Activated CD4-positive, alpha-beta T cell treated with anti-CD3 and anti-CD28 coated beads, Interleukin-2, amount 10 ng/mL, durations not matched to agents 24 days and 14 days (primary cell): ENCODE measurements around the gene PALD1. TPM values are rescaled to one million over a fixed set of nuclear protein-coding genes. Genes with fewer than 3 reads are reported as not detected.

ENCODE experiments used
- DNase-seq: peaks from one replicate; pipeline ENCODE4 v3.0.0; 2022
- H3K27ac Mint-ChIP-seq: one replicate; pipeline ENCODE4 v1.8.0; 2022; ENCODE audit warnings: mild to moderate bottlenecking, mixed read lengths
- H3K27me3 Mint-ChIP-seq: one replicate; pipeline ENCODE4 v1.8.0; 2022; ENCODE audit warnings: mixed read lengths
- H3K36me3 Mint-ChIP-seq: one replicate; pipeline ENCODE4 v1.8.0; 2022; ENCODE audit warnings: low read depth, mild to moderate bottlenecking, mixed read lengths
- H3K4me1 Mint-ChIP-seq: one replicate; pipeline ENCODE4 v1.8.0; 2021; ENCODE audit warnings: mixed read lengths
- H3K4me3 Mint-ChIP-seq: one replicate; pipeline ENCODE4 v1.8.0; 2022; ENCODE audit warnings: mild to moderate bottlenecking, moderate library complexity, mixed read lengths
- H3K9me3 Mint-ChIP-seq: one replicate; pipeline ENCODE4 v1.8.0; 2021; ENCODE audit warnings: mixed read lengths
- intact Hi-C: fragments of 100-400 bp; cut with micrococcal nuclease; formaldehyde crosslinking; loops from one replicate; pipeline ENCODE4 v1.15.1; 2023
- total RNA-seq: library from RNA; stranded (reverse); gene quantifications from 2 replicates; pipeline ENCODE4 v1.2.3, GENCODE V29; 2022

PALD1 gene
- total RNA-seq, 1 donor from 2014 or later, result 1.9 TPM

DNA sequence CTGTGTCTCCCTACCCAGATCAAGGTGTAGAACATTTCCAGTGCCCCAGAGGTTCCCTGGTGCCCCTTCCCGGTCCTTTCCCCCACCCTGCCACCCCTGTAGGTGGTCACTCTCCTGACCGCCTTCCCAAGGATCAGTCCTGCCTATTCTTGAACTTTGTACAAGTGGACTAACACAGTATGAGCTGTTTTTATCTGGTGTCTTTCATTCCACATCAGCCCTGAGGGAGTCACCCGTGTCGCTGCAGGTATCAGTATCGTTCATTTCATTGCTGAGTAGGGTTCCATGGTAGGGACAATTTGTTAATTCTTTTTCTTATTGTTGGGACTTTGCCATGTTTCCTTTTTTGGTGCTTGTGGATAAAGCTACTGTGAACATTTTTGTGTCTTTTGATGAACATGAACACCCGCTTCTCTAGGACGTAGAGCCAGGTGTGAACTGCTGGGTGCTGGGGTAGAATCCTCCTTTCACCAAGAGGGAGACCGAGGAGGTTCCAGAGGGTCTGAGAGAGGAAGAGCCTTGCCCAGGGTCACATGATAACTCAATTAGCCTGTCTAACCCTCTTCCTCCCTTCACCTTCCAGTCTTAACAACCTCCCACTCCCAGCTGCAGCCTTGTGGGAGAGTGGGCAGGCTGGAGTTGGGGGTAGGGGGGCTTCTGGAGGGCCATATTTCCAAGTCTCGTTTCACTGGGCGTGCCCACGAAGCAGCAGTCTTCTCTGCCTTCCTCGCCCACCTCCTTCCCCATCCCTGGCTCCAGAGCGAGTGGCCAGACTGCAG lies 18.0 kb downstream of the PALD1 start:
- Mint-ChIP-seq H3K27ac (no peak overlapping the region), H3K4me3 (no peak overlapping the region), H3K4me1 (peaks cover 29% of the 10 kb centered on the region)

DNA sequence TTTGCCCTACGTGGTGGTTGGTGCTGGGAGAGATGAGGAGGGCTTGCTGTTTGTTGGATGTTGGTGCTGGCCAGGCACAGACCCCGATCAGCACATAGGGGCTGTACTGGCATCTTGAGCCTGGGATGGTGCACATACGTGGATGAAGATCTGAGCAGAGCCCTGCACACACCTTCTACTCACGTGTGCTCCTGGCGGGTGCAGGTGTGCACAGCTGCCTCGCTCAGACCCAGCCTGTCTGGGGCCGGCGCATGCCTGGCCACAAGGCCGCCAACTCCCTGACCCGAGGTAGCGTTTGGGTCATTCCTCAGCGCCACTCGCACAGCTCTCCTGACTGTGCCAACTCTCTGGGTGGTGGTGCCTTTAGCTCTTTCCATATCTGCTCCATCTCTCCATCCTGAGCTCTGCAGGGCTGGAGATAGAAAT lies 18.6 kb downstream of the PALD1 start:
- DNase-seq, result no peak
- H3K36me3 Mint-ChIP-seq, result no peaks in the 10 kb centered on the region
- H3K9me3 Mint-ChIP-seq, result no peaks in the 10 kb centered on the region
- peaks cover 15% of the 10 kb centered on the region for H3K27me3 Mint-ChIP-seq
- intact Hi-C loops, result no loop called here
- H3K27ac Mint-ChIP-seq, result no peak overlapping the region
- peaks cover 29% of the 10 kb centered on the region for H3K4me1 Mint-ChIP-seq
- no peak overlapping the region for H3K4me3 Mint-ChIP-seq

More for the DNA sequence above, 18.0 kb downstream of the PALD1 start:
- H3K36me3 Mint-ChIP-seq, result no peaks in the 10 kb centered on the region
- intact Hi-C loops, result no loop called here
- no peak for DNase-seq
- H3K9me3 Mint-ChIP-seq, result no peaks in the 10 kb centered on the region
- H3K27me3 Mint-ChIP-seq, result peaks cover 16% of the 10 kb centered on the region

DNA sequence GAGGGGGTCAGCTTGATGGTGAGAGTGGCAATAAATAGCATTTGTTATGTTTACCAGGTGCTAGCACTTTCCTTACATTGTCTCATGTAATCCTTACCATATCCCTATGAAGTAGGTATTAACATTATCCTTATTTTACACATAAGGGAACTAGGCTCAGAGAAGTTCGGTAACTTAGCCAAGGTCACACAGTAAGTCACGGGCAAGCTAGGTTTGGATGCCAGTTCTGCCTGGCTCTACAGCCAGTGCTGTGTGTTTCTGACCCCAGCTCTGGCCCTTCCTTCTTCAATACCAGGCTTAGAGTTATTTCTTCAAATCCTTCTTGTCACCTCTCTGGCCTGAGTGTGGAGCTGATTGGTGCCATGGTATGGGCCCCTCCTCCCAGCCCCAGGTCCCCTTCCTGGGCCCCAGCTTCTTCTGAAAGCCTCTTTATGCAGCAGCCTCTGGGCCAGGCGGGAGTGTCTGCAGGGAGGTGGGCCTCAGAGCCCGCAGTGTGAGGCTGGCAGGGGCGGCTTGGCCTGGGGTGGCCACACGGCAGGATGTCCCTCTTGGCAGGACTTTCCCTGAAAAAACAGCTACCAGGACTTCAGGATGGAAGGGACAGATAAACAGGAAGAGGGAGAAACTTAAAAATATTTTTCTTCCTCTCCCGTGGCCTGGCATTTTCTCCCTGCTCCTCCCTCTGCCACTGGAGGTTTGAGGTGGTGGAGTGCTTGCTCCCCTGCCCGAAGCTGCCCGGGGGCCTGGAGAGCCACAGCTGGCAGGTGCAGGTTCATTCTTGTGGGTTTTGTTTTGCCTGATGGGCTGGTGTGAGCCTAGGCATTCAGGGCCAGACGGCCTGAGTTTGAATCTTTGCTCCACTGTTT lies 20.6 kb downstream of the PALD1 start:
- no peaks in the 10 kb centered on the region for H3K9me3 Mint-ChIP-seq
- no peak overlapping the region for H3K4me3 Mint-ChIP-seq
- no peaks in the 10 kb centered on the region for H3K36me3 Mint-ChIP-seq
- H3K27ac Mint-ChIP-seq, result no peak overlapping the region
- peaks cover 20% of the 10 kb centered on the region for H3K4me1 Mint-ChIP-seq
- DNase-seq, result no peak
- H3K27me3 Mint-ChIP-seq, result peaks cover 12% of the 10 kb centered on the region
- intact Hi-C loops, result no loop called here

DNA sequence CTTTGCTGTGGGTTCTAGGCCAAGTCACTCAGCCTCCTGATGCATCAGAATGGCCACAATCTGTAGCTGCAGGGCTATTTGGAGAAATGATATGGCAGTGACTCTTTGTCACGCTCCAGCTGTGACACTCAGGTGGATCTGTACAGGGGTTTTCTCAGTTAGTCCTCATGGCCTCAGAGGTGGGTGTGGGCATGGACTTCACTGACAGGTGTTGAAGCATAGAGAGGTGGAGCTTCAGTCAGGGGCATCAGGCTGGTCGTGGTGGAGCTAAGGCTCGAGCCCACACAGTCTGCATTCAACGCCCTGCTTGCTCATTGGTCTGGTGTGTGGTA lies 21.2 kb downstream of the PALD1 start:
- H3K4me1 Mint-ChIP-seq, result peaks cover 14% of the 10 kb centered on the region
- no peaks in the 10 kb centered on the region for H3K36me3 Mint-ChIP-seq
- no peak overlapping the region for H3K27ac Mint-ChIP-seq
- intact Hi-C loops, result no loop called here
- peaks cover 12% of the 10 kb centered on the region for H3K27me3 Mint-ChIP-seq
- no peak for DNase-seq
- no peak overlapping the region for H3K4me3 Mint-ChIP-seq
- no peaks in the 10 kb centered on the region for H3K9me3 Mint-ChIP-seq

DNA sequence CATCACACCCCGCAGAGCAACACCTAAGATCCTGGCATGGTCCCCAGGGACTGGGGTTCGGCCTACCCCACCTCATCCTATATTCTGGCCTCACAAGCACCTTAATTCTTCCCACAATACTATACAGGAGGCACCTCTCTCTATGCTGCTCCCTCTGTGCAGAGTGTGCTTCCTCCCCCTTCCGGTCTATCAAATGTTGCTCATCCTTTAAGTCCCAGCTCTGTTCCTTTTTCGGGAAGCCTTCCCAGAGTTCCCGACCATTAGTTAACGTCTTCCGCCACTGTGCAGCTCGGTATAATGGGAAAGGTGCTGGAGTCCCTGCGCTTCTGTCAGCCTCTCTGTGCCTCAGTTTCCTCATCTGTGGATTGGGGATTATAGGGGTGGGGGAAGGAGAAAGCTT lies 21.8 kb downstream of the PALD1 start:
- no peak for DNase-seq
- H3K9me3 Mint-ChIP-seq, result no peaks in the 10 kb centered on the region
- peaks cover 8% of the 10 kb centered on the region for H3K4me1 Mint-ChIP-seq
- H3K27me3 Mint-ChIP-seq, result peaks cover 10% of the 10 kb centered on the region
- H3K27ac Mint-ChIP-seq, result no peak overlapping the region
- H3K4me3 Mint-ChIP-seq, result no peak overlapping the region
- H3K36me3 Mint-ChIP-seq, result no peaks in the 10 kb centered on the region
- intact Hi-C loops, result no loop called here

DNA sequence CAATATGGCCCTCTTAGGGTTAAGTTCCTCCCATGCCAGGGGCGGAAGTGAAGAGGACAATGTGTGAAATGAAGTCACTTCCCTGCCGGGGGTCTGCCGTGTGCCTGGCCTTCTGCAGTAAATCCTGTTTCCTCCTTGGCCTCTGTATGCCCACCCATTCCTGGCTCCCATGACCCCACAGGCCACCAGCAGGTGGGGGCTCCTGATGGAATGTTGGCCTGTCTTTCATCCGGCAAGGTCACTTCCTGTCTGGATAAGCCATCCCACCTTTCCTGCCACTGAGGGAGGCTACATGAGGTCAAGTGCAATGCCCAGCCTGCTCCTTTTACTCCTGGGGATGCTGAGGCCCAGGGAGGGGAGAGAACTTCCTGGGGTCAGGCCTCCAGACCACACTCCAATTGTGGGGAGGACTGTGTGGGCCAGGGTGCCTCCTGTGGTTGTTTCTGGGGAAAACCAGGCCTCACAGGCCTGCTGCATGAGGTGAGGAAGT lies 22.3 kb downstream of the PALD1 start:
- intact Hi-C loops, result no loop called here
- H3K27ac Mint-ChIP-seq, result no peak overlapping the region
- H3K4me1 Mint-ChIP-seq, result peaks cover 7% of the 10 kb centered on the region
- H3K9me3 Mint-ChIP-seq, result no peaks in the 10 kb centered on the region
- H3K27me3 Mint-ChIP-seq, result peaks cover 7% of the 10 kb centered on the region
- no peak overlapping the region for H3K4me3 Mint-ChIP-seq
- no peak for DNase-seq
- no peaks in the 10 kb centered on the region for H3K36me3 Mint-ChIP-seq

DNA sequence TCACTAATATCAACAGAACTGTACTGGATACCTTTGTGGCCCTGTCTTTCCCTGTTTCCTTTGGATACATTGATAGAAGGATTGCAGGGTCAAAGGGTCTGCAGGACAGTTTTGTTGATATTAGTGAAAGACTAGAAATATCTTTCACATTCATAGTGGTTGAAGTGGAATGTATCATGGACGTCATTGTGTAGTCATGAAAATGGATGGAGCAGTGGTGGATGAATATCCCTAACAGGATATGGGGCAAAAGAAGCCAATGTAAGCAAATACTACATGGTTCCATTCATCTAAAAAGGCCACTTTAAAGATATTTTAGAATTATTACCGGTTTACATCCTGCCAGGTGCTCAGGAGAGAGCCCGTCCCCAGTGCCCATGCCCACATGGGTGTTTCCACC lies 23.8 kb downstream of the PALD1 start:
- Mint-ChIP-seq H3K4me3 (no peak overlapping the region), H3K36me3 (no peaks in the 10 kb centered on the region), H3K27me3 (peaks cover 3% of the 10 kb centered on the region), H3K4me1 (peaks cover 7% of the 10 kb centered on the region), H3K9me3 (no peaks in the 10 kb centered on the region), H3K27ac (no peak overlapping the region)
- no peak for DNase-seq
- intact Hi-C loops, result no loop called here

DNA sequence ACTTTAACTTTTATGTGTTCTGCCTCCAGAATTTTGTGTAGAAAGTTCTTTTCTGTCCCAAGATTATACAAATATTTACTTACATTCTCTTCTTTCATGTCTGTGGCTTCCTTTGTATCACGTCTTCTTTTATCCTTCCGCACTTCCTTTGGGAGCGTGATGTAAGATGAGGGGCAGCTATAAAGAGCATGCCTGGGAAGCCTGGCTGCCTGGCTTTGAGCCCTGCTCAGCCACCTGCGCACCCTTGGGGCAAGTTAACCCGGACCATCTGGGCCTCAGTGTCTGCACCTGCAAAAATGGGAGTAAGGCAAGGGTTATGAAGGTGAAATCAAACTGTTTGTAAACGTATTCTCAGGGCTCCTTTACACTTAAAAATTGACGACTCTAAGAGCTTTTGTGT lies 25.2 kb downstream of the PALD1 start:
- Mint-ChIP-seq H3K9me3 (no peaks in the 10 kb centered on the region), H3K4me3 (no peak overlapping the region), H3K27me3 (peaks cover 2% of the 10 kb centered on the region), H3K36me3 (no peaks in the 10 kb centered on the region), H3K27ac (no peak overlapping the region), H3K4me1 (peaks cover 6% of the 10 kb centered on the region)
- DNase-seq, result no peak
- intact Hi-C loops, result no loop called here

DNA sequence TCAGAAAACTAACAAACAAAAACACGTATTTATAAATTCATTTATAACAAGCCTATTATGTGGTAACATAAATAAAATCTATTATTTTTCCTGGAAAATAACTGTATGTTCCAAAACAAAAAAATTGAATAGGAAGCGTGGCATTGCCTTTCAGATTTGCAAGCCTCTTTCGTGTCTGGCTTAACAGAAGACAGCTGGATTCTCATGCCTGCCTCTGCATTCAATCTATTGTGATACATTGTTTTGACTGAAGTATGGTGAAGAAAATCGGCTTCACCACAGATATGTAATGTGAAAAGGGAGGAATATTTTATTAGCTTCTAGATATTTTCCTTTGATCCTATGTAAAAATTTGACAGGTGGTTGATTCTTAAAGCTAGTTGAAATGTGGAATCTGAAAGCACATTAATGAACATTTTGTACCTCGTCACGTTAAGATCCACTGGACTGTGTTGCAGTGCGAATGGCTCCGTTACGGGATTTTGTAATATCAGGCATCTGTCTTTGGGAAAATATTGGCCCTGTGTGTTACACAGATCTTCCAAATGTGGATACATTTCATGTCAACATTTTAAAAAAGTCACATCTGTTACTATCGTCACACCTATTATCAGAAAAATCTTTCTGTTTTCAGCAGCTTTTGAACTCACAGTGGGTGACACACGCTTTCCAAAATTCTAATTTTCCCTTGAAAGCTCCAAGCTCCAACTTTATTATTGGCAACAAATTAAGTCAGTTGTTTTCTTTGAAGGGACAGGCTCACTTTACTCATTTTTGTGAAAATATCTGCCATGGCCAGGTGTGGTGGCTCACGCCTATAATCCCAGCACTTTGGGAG lies 26.2 kb downstream of the PALD1 start:
- Mint-ChIP-seq H3K4me3 (no peak overlapping the region), H3K9me3 (no peaks in the 10 kb centered on the region), H3K4me1 (peaks cover 6% of the 10 kb centered on the region), H3K27ac (no peak overlapping the region), H3K36me3 (no peaks in the 10 kb centered on the region), H3K27me3 (peaks cover 2% of the 10 kb centered on the region)
- no peak for DNase-seq
- intact Hi-C loops, result no loop called here

DNA sequence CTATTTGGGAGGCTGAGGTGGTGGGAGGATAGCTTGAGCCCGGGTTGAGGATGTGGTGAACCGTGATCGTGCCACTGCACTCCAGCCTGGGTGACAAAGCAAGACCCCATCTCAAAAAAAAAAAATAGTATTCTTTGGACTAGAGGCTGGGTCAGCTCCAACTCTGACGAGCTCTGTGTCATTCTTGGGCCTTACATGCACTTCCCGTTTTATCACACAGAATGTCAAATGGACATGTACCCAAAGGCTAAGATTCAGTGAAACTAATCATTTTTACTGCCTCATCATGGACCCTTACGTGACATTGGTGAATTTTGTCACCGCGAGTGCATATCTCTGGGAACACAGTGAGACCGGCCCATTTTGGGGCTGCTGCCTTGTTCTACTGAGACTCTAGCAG lies 27.3 kb downstream of the PALD1 start:
- Mint-ChIP-seq H3K27ac (no peak overlapping the region), H3K4me1 (peaks cover 1% of the 10 kb centered on the region), H3K27me3 (peaks cover 2% of the 10 kb centered on the region), H3K4me3 (no peak overlapping the region), H3K36me3 (no peaks in the 10 kb centered on the region), H3K9me3 (no peaks in the 10 kb centered on the region)
- DNase-seq, result no peak
- intact Hi-C loops, result no loop called here

DNA sequence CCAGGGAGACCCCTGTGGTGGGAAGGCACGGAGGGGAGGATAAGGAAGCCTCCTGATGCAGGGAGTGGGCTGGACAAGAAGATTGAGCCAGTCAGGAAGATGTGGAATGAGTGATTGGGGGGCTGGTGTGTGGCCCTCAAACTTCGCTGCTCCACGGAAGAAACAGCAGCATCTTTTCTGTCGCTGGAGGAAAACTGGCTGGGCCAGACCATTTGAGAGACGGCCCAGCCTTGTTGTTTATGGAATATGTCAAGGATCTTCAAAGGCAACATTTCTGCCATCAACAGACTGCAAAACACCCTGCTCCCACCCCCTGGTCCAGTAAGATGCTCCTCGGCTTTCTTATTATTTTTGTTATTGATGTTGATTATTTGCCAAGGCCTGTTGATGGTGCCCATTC lies 29.4 kb downstream of the PALD1 start:
- H3K36me3 Mint-ChIP-seq, result no peaks in the 10 kb centered on the region
- H3K27ac Mint-ChIP-seq, result no peak overlapping the region
- no peaks in the 10 kb centered on the region for H3K4me1 Mint-ChIP-seq
- no peak overlapping the region for H3K4me3 Mint-ChIP-seq
- DNase-seq, result no peak
- peaks cover 2% of the 10 kb centered on the region for H3K27me3 Mint-ChIP-seq
- H3K9me3 Mint-ChIP-seq, result no peaks in the 10 kb centered on the region
- intact Hi-C loops, result no loop called here

DNA sequence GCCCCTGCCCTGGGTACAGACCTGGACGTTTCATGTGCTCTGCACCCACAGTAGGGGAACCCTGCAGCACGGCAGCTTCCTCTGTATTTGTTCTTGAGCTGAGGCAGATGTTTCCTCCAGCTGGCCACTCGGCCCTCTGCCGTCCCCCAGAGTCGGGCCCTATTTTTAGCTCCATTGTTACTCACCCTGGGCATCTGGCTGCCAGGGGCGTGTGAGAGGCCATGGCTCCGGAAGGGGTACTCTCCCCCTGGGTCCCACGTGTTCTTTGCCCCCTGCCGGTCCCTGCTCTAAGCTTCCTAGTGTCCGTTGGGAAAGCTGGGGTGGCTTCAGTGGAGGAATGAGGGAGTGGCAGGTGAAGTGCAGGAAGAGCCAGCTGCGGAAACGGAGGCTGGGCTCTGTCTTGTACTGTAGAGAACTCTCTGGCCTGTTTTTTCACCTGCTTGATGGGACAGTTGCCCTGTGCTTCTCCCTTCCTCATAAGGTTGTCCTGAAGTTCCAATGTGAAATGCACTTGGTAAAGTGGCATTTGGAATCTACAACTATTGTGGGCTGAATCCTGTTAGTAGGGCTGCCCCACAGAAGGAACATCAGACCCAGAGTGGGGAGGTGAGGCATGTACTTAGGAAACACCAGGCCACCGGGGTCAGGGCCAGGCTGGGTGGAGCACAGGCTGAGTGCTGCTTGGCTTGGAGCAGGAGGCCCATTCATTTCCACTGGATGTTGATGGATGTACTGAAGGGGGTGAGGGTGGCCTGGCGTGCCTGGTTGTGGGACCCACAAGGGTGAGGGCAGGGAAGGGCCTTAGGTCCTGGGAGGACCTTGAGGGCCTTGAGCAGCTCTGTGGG lies 30.6 kb downstream of the PALD1 start:
- Mint-ChIP-seq H3K36me3 (no peaks in the 10 kb centered on the region), H3K9me3 (no peaks in the 10 kb centered on the region), H3K27me3 (peaks cover 2% of the 10 kb centered on the region), H3K4me3 (no peak overlapping the region), H3K27ac (no peak overlapping the region), H3K4me1 (no peaks in the 10 kb centered on the region)
- intact Hi-C loops, result no loop called here
- DNase-seq, result no peak

DNA sequence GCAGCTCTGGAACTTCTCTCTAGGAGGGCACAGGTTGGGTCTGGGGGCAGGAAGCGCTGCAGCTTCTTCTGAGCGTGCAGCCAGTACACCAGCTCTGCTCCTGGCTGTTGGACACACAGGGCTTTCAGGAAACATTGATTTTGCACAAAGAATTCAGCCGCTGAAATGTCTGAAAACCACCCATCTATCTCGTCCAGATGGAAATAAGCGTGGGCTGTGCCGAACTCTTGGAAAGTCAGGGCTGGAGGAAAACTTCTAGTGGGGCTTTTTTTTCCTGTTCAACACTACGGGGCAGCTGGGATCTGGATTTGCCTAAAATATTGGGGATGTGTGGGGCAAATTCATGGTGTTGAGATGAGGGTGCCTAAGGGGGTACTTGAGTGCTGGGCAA lies 31.2 kb downstream of the PALD1 start:
- no peaks in the 10 kb centered on the region for H3K9me3 Mint-ChIP-seq
- no peak overlapping the region for H3K27ac Mint-ChIP-seq
- DNase-seq, result no peak
- intact Hi-C loops, result no loop called here
- peaks cover 2% of the 10 kb centered on the region for H3K27me3 Mint-ChIP-seq
- no peaks in the 10 kb centered on the region for H3K36me3 Mint-ChIP-seq
- no peak overlapping the region for H3K4me3 Mint-ChIP-seq
- H3K4me1 Mint-ChIP-seq, result no peaks in the 10 kb centered on the region
